GM18507 (cell line): Measurements from ENCODE around the gene CRADD.
"Not testable (repeated sequence)": the region's sequence is repeated elsewhere in the genome, so short reads cannot be mapped to it uniquely, and the experiment has no call there.

Source experiments
- DNase-seq: peaks from one replicate; pipeline ENCODE4 v3.0.0; 2011; ENCODE audit warnings: low read depth; ENCODE audit not compliant: insufficient read length; ENCODE audit errors: extremely low spot score
- FAIRE-seq: peaks from 2 replicates; lab custom pipeline; 2011; peaks lifted over from hg19 to GRCh38; lab: Jason Lieb, UNC

Gene CRADD

DNA sequence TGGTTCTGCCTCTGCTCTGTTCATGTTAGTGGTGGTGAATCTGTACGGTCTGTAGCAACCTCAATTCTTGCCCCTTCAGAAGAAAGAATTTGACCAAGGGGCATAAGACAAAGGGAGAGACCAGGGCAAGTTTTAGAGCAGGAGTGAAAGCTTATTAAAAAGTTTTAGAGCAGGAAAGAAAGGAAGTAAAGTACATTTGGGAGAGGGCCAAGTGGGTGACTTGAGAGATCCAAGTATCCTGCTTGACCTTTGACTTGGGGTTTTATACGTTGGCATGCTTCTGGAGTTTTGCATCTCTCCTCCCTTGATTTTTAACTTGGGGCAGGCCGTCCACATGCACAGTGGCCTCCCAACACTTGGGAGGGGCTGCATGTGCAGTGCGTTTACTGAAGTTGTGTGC is 225.0 kb downstream of the CRADD start:
- no peak for DNase-seq
- FAIRE-seq, result no peak

DNA sequence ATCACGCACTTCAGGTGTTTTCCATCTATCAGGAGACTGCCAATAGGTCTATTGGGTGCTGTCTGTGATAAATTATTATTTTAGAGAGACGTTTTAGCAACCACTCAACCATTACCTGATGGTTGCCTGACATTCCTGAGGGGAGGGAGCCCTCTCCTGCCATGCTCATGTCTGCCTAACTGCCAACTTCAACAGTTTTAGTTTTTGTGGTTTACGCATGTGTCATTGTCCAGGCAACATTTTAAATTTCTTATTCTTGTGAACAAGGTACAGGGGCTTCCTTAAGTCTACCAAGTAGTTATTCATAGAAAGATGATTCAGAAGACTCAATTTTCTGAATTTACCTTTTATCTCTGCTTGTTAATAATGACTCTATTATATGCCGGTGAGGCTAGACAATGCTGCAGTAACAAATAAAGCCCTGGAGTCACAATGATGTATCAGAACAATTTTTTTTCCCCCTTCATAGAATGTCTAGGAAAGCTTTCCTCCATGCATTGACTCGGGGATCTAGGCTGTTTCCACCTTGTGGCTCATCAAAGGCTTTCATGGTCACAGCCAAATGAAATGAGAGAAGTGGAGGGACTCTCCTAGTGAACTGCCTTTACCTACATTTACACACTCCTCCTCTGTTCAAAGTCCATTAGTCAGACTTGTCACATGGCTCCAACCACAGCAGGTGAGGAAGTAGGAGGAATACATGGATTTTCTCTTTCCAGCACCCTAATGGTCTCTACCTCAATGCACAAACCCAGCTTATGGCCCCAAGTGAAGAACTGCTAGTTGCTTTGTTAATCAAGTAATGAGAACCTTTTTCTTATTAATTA is 225.8 kb downstream of the CRADD start:
- FAIRE-seq (no peak), DNase-seq (no peak)

DNA sequence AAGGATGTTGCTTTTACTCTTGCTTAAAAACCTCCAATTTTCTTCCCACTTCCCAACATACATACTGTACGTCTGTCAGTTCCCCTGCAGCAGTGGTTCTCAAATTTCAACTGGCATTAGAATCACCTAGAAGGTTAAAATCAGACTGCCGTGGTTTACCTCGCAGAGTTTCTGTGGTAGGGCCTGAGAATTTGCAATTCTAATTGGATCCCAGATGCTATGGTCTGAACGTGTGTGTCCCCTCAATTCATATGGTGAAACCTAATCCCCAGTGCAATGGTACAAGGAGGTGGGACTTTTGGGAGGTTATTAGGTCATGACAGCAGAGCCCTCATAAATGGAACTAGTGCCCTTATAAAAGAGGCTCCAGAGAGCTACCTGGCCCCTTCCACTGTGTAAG is 226.9 kb downstream of the CRADD start:
- FAIRE-seq, result no peak

DNA sequence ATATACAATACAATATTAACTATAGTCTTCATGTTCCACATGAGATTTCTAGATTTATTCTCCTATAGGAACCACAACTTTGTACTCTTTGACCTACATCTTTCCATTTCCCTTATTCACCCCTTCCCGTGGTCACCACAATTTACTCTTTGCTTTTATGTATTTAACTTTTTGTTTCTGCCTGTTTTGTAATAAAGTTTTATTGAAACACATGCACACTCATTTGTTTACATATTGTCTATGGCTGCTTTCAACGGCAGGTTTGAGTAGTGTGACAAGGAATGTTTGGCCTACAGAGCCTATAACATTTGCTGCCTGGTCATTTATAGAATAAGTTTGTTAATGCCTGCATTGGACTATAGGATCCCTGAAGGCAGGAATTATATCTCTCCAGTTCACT is 231.1 kb downstream of the CRADD start:
- DNase-seq (no peak), FAIRE-seq (no peak)

More for the DNA sequence above, 226.9 kb downstream of the CRADD start:
- DNase-seq, result no peak

DNA sequence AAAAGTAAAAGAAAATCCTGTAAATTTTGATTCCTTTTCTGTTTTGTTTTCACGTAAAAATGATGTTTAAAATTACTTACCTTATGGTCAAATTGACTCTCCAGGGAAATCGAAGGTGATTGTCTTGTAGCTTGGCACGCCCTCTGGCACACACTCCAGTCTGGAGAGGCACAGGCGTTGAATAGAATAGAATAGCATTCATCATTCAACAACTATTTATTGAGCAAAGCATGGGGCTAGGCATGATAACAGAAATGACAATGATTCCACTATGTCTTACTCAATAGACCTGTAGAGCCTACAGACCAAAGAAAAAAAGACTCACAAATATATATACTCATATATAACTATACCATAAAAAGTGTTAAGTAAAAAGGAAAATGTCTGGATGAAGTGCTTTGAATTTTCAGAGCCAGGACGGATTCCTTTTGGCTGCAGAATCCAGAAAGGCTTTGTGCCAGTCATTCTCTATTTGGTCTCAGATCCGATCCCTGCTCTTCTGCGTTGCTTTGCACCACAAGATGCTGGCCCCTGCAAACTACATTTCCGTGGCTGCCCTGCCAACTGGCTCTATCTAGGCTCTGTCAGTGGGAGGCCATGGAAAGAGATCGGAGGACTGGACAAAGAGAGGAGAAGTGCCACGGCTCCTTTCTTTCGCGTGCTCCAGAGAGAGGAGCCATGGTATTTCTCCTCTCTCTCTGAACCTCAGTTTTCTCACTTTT is 231.8 kb downstream of the CRADD start:
- DNase-seq, result no peak
- FAIRE-seq, result no peak

- no peak for FAIRE-seq
- DNase-seq, result no peak
Measured at GRCh38 chr12:93911396-93911795, 234.2 kb downstream of the CRADD start.

DNA sequence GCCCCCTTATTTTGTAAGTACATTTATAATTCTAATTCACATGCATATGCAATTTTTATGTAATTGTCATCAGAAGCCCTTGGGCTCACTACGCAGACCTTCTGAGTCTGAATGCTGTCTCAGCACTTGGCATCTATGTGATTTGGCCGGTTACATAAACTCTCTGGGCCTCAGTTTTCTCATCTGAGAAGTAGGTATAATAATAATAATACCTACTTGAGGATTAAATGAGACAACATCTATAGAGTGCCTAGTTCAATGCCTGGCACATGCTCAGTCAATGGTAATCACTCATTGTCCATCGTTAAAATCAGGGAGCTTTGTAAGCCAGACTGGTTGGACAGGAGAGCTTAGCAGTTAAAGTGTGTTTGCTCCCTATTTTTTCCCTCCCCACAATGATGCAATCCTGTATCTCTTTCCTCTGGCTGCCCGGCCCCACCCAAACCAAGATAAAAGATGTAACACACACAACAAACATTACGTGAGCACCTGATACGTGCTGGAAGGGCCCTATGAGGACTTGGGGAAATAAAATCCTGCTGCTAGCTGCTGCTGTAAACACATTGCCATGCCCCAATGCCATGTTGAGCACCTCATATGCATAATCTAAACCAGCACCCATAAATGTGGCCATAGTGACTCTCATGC is 235.0 kb downstream of the CRADD start:
- FAIRE-seq, result no peak
- no peak for DNase-seq

DNA sequence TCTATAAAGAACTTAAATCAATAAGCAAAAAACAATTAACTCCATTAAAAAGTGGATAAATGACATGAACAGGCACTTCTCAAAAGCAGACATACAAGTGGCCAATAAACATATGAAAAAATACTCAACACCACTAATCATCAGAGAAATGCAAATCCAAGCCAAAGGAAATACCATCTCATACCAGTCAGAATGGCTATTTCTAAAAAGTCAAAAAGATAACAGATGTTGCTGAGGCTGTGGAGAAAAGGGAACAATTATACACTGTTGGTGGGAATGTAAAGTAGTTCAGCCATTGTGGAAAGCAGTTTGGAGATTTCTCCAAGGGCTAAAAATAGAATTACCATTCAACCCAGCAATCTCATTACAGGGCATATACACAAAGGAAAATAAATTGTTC is 236.7 kb downstream of the CRADD start:
- no peak for FAIRE-seq
- DNase-seq, result no peak

GRCh38 chr12:93914281-93914680 is 237.1 kb downstream of the CRADD start:
- FAIRE-seq (no peak), DNase-seq (no peak)

- DNase-seq, result no peak
- FAIRE-seq, result no peak
Measured at GRCh38 chr12:93915411-93915810, 238.2 kb downstream of the CRADD start.

DNA sequence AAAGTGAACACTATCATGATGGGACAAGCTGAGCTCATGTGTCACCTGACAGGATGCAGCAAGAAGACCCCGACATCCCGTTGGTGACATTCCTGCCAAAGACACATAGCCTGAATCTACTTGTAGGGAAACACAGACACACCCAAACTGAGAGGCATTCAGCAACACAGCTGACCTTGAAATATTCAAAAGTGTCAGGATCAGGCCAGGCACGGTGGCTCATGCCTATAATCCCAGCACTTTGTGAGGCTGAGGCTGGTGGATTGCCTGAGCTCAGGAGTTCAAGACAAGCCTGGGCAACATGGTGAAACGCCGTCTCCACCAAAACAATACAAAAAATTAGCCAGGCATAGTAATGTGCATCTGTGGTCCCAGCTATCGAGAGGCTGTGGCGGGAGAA is 239.2 kb downstream of the CRADD start:
- DNase-seq (no peak), FAIRE-seq (no peak)

GRCh38 chr12:93918262-93918661 is 241.1 kb downstream of the CRADD start:
- FAIRE-seq (no peak), DNase-seq (no peak)

GRCh38 chr12:93918900-93919299 is 241.7 kb downstream of the CRADD start:
- FAIRE-seq (no peak), DNase-seq (no peak)

GRCh38 chr12:93921521-93921920 is 244.3 kb downstream of the CRADD start:
- FAIRE-seq, result no peak
- no peak for DNase-seq

DNA sequence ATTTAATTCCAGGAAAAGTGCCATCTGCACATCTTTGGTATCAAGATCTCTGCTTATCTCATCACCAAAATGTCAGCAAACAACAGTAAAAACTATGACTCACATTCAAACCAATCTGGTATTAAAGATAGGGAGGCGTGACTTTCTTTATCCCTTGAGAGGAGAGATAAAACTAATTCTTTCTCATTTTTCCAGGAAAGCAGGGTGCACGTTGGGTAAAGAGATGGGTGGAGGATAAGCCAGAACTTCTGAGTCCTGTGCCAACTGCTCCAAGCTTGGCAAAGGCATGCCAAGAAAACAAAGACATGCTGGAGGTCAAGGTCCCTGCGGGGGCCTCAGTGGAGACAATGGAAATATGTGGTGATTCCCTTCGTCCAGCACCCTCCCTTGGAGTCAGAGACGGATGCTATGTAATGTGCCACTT is 245.4 kb downstream of the CRADD start:
- DNase-seq (no peak), FAIRE-seq (no peak)

DNA sequence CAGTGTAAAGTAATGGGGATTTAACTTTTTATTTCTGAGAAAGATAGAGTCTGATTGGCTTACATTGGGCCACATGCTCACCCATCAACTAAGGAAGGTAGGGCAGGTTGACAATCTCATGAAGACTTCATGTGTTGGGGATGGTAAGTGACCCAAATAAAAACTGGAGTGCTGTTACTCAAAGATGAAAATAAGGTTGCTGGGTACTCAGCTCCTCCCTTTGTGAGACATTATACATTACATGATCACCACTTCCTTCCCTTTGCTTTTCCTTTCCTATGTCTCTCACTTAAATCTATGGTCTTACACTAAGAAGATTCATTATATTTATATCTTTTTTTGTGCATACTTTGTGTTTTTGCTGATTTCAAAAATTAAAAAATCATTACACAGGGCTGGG is 247.2 kb downstream of the CRADD start:
- FAIRE-seq, result no peak
- DNase-seq, result no peak

- DNase-seq (no peak), FAIRE-seq (no peak)
Measured at GRCh38 chr12:93925585-93926205, 248.5 kb downstream of the CRADD start.

GRCh38 chr12:93926237-93926636 is 249.1 kb downstream of the CRADD start:
- DNase-seq, result no peak
- FAIRE-seq, result no peak

GRCh38 chr12:93929081-93929480 is 251.9 kb downstream of the CRADD start:
- not testable (repeated sequence) for DNase-seq, FAIRE-seq

DNA sequence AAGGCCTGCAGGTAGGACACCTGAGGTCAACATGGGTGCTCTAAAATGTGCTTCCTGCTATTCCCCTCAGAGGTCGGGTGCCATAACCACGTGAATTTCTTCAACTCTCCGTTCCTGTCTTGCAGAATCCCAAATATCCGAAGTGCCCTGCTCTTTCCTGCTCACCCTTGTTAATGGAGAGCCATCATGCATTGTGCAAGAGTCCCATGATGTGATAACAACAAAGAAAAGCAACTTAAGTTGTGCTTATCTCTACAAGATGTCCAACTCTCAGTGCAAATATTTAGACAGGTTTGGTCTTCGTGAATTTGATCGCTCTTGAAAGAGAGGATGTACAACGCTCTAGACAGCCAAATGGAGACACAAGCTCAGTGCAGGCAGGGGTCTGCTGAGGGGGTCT is 260.6 kb downstream of the CRADD start:
- FAIRE-seq (no peak), DNase-seq (no peak)
